ENCODE results near the gene PROCA1. TPM values are rescaled to one million over a fixed set of nuclear protein-coding genes. Genes with fewer than 3 reads are reported as not detected.
A peak's percentile ranks its signal among the peaks of the same experiment; 100 is the strongest.

The PROCA1 gene
- total and polyA plus RNA-seq, 2 of the 13 experiments (the other 11 are each of a cell fraction or from before 2014, with no cell fraction given) = 0.73 to 1.5 TPM

GRCh38 chr17:28684963-28685362, 26.7 kb downstream of the PROCA1 start (continued):
- TF ChIP-seq, protein P1, sequence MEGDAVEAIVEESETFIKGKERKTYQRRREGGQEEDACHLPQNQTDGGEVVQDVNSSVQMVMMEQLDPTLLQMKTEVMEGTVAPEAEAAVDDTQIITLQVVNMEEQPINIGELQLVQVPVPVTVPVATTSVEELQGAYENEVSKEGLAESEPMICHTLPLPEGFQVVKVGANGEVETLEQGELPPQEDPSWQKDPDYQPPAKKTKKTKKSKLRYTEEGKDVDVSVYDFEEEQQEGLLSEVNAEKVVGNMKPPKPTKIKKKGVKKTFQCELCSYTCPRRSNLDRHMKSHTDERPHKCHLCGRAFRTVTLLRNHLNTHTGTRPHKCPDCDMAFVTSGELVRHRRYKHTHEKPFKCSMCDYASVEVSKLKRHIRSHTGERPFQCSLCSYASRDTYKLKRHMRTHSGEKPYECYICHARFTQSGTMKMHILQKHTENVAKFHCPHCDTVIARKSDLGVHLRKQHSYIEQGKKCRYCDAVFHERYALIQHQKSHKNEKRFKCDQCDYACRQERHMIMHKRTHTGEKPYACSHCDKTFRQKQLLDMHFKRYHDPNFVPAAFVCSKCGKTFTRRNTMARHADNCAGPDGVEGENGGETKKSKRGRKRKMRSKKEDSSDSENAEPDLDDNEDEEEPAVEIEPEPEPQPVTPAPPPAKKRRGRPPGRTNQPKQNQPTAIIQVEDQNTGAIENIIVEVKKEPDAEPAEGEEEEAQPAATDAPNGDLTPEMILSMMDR (CRISPR knock-in tag; IDR thresholded peaks at IDR 0.05) = peak; percentile 79
- 0 out of 2 replicates have a peak, but pooled peaks have one; percentile 38 for TF ChIP-seq RAD21 (CRISPR knock-in tag; IDR thresholded peaks at IDR 0.05)
- TF ChIP-seq NFKBIZ (CRISPR knock-in tag; IDR thresholded peaks at IDR 0.05) = no peak
- TF ChIP-seq GATAD2A (CRISPR knock-in tag; IDR thresholded peaks at IDR 0.05) = no peak
- TF ChIP-seq ATF1 (CRISPR knock-in tag; IDR thresholded peaks at IDR 0.05) = no peak
- TF ChIP-seq PRMT3 (CRISPR knock-in tag; IDR thresholded peaks at IDR 0.05; ENCODE audit: borderline replicate concordance, low read depth) = no peak

DNA sequence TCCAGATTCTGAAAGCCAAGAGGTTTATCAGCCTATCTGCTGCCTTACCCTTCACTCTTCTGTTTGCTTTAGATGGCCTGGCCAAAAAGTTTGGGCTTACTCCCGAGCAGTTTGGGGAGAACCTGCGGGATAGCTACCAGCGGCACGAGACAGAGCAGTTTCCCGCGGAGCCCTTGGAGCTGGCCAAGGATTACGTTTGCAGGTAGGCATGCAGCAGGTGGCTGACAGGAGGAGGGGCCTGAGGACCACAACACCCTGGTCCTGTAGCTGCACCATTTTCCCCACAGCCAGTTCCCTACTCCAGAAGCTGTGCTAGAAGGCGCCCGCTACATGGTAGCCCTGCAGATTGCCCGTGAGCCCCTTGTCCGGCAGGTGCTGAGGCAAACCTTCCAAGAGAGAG, 29.0 kb downstream of the PROCA1 start:
- no peak for ATAC-seq
- Histone ChIP-seq H3K9ac (ENCODE audit: insufficient read depth, low read depth, low read length) (no peak overlapping the region), H3K4me1 (ENCODE audit: insufficient read depth, low read length) (no peaks in the 10 kb centered on the region), H3K4me2 (ENCODE audit: low read depth, low read length) (no peak overlapping the region), H3K9me3 (ENCODE audit: low read length) (no peaks in the 10 kb centered on the region), H3K79me2 (ENCODE audit: insufficient read depth, low read length) (no peaks in the 10 kb centered on the region), H3K4me3 (replicated peaks in 1 of 3; ENCODE audit: insufficient read depth in 1 of 3, low read depth in 2 of 3, low read length in 3 of 3) (no peak overlapping the region), H4K20me1 (ENCODE audit: insufficient read depth, low read length) (no peaks in the 10 kb centered on the region), H2AFZ (ENCODE audit: low read length) (no peak overlapping the region), H3K36me3 (replicated peaks in 1 of 2; ENCODE audit: control insufficient read depth in 1 of 2, insufficient read depth in 2 of 2, low read length in 2 of 2) (peaks cover 53 to 85% of the 10 kb centered on the region in 2 experiments), H3K27me3 (ENCODE audit: control insufficient read depth in 1 of 2, insufficient read depth in 2 of 2, low read length in 2 of 2) (no peaks in the 10 kb centered on the region), H3K27ac (ENCODE audit: extremely low read length, insufficient read depth, low read length) (no peak overlapping the region)
- no peak for FAIRE-seq
- 98% methylated on average over 8 of the region's 11 CpGs for WGBS (ENCODE audit: low lambda C conversion rate)
- DNase-seq (ENCODE audit: low spot score) = no peak
- BruUV-seq (replicated peaks) = no TSS peak
- CTCF ChIA-PET (ENCODE audit: low intra/inter-chr PET ratio, low total read pairs) = no interaction called here
- in situ Hi-C loops (cut with HindIII; ENCODE audit: extremely low pct_ligation_motif_present, low pct_unique_long_range_greater_than_20kb) = no loop called here
- intact Hi-C loops (cut with micrococcal nuclease; ENCODE audit: unreplicated experiment) = no loop called here
- POLR2A ChIA-PET = interaction anchor here (0.8 to 1.8 kb wide), 3 partner anchors 20 to 39 kb away, joined by 3 to 4 read pairs (median 3); partner anchors contain the start of genes RPL23A, SDF2 and SUPT6H
- no peak for TF ChIP-seq ZNF75D (CRISPR knock-in tag; IDR thresholded peaks at IDR 0.05; ENCODE audit: borderline replicate concordance)
- TF ChIP-seq RNF219 (CRISPR knock-in tag; IDR thresholded peaks at IDR 0.05) = no peak
- no peak for TF ChIP-seq BRCA1 (CRISPR knock-in tag; IDR thresholded peaks at IDR 0.05)
- no peak for TF ChIP-seq NAIF1 (CRISPR knock-in tag; IDR thresholded peaks at IDR 0.05; ENCODE audit: borderline replicate concordance)
- TF ChIP-seq HHEX (CRISPR knock-in tag; IDR thresholded peaks at IDR 0.05) = no peak
- TF ChIP-seq ZNF709 (CRISPR knock-in tag; IDR thresholded peaks at IDR 0.05) = no peak
- TF ChIP-seq YEATS4 (CRISPR knock-in tag; IDR thresholded peaks at IDR 0.05; ENCODE audit: borderline replicate concordance) = no peak
- TF ChIP-seq NFE2 (CRISPR knock-in tag; IDR thresholded peaks at IDR 0.05) = no peak
- TF ChIP-seq U2AF1 (optimal IDR thresholded peaks at IDR 0.05; ENCODE audit: low read depth, low read length) = no peak
- no peak for TF ChIP-seq ZNF788 (CRISPR knock-in tag; IDR thresholded peaks at IDR 0.05; ENCODE audit: borderline replicate concordance)
- TF ChIP-seq SNAPC5 (CRISPR knock-in tag; IDR thresholded peaks at IDR 0.05; ENCODE audit: borderline replicate concordance) = no peak
- TF ChIP-seq ZNF383 (CRISPR knock-in tag; IDR thresholded peaks at IDR 0.05; ENCODE audit: borderline replicate concordance) = no peak
- TF ChIP-seq ZNF749 (CRISPR knock-in tag; IDR thresholded peaks at IDR 0.05; ENCODE audit: borderline replicate concordance) = no peak
- no peak for TF ChIP-seq ZNF263 (CRISPR knock-in tag; IDR thresholded peaks at IDR 0.05)
- TF ChIP-seq CBX2 (IDR thresholded peaks at IDR 0.05; ENCODE audit: low read depth, low read length) = no peak
- TF ChIP-seq CBX2 (CRISPR knock-in tag; IDR thresholded peaks at IDR 0.05; ENCODE audit: low read depth) = no peak

Measured in HepG2 (cell line).